Mucosa of descending colon (tissue), 3 donors: ENCODE measurements around the gene PHF2. TPM values are rescaled to one million over a fixed set of nuclear protein-coding genes. Genes with fewer than 3 reads are reported as not detected.
A peak's percentile ranks its signal among the peaks of the same experiment; 100 is the strongest.

Experiments
- ATAC-seq: fragments of 200-7000 bp; cut with Tn5 transposase; one replicate; pipeline ENCODE4 v1.9.1; 2020; ENCODE audit warnings: mild to moderate bottlenecking, moderate library complexity
- DNase-seq, 3 donors: peaks; one replicate each; pipeline ENCODE4 v3.0.0-alpha.2; 2020
- H3K36me3 ChIP-seq: fragments of 200-600 bp; one replicate; pipeline ENCODE4 v1.8.0; 2021; ENCODE audit warnings: low read depth, mild to moderate bottlenecking
- H3K4me1 ChIP-seq: fragments of 200-600 bp; one replicate; pipeline ENCODE4 v1.8.0; 2021; ENCODE audit warnings: low read depth, mild to moderate bottlenecking
- H3K4me3 ChIP-seq: fragments of 200-600 bp; one replicate; pipeline ENCODE4 v1.8.0; 2021; ENCODE audit warnings: mild to moderate bottlenecking
- H3K9me3 ChIP-seq: fragments of 200-600 bp; one replicate; pipeline ENCODE4 v1.8.0; 2021; ENCODE audit warnings: mild to moderate bottlenecking
- CTCF ChIP-seq: fragments of 200-600 bp; IDR thresholded peaks from one replicate; pipeline ENCODE4 v1.8.0; 2022; ENCODE audit warnings: antibody characterized with exemption, mild to moderate bottlenecking
- intact Hi-C, 2 donors: fragments of 100-400 bp; cut with DNase I in 1 of 2; cut with micrococcal nuclease in 1 of 2; formaldehyde crosslinking; loops; one replicate each; pipeline versions ENCODE4 v1.11.0 to v1.11.1; 2022; cut with DNase I, micrococcal nuclease
- total RNA-seq, 3 donors: library from RNA; stranded (reverse); fragmentation: NEBNext Ultra II Directional in 2 of 3; extraction: Animal tissue kit (Norgen Biotek cat#: 25700) in 2 of 3; gene quantifications; one replicate each; pipeline versions ENCODE4 v1.2.1 to v1.2.4, GENCODE V29; 2021 to 2023
- donor health status: DM: no; HTN: no; CAD: no; lungs with moderate emphysema.
- donor health status: DM: no; HTN: no; CAD: no.
- donor health status: DM: no; HTN: yes; CAD: no.

PHF2 gene
- total RNA-seq, 3 donors from 2014 or later = 19.1 to 42.9 (median 21.7) TPM

GRCh38 chr9:93659044-93659836, 82.9 kb downstream of the PHF2 start:
- ATAC-seq (no peak), DNase-seq (peak in 2 of 3 donors; percentile 10 to 41)
- Histone ChIP-seq H3K36me3 (no peaks in the 10 kb centered on the region), H3K9me3 (no peaks in the 10 kb centered on the region), H3K4me1 (no peaks in the 10 kb centered on the region), H3K4me3 (no peak overlapping the region)
- intact Hi-C loops = no loop called here
- no peak for TF ChIP-seq CTCF

- H3K36me3 ChIP-seq = no peaks in the 10 kb centered on the region
- no peaks in the 10 kb centered on the region for H3K9me3 ChIP-seq
- intact Hi-C loops = no loop called here
- ATAC-seq (no peak), DNase-seq (peak in 2 of 3 donors; percentile 8 to 21)
- no peaks in the 10 kb centered on the region for H3K4me1 ChIP-seq
- TF ChIP-seq CTCF = no peak
- H3K4me3 ChIP-seq = no peak overlapping the region
Observed at GRCh38 chr9:93659837-93660177, 83.4 kb downstream of the PHF2 start.

- TF ChIP-seq CTCF = no peak
- intact Hi-C loops = no loop called here
- DNase-seq (peak in 2 of 3 donors; percentile 10 to 22), ATAC-seq (no peak)
- no peaks in the 10 kb centered on the region for H3K4me1 ChIP-seq
- H3K9me3 ChIP-seq = no peaks in the 10 kb centered on the region
- H3K4me3 ChIP-seq = no peak overlapping the region
- no peaks in the 10 kb centered on the region for H3K36me3 ChIP-seq
Observed at GRCh38 chr9:93660352-93661046, 84.1 kb downstream of the PHF2 start.

GRCh38 chr9:93661591-93661990, 85.2 kb downstream of the PHF2 start:
- no peak for DNase-seq
- no peaks in the 10 kb centered on the region for H3K9me3 ChIP-seq
- H3K36me3 ChIP-seq = no peaks in the 10 kb centered on the region
- ATAC-seq = no peak
- no peak overlapping the region for H3K4me3 ChIP-seq
- intact Hi-C loops = no loop called here
- no peak for TF ChIP-seq CTCF
- H3K4me1 ChIP-seq = no peaks in the 10 kb centered on the region

GRCh38 chr9:93662016-93662638, 85.7 kb downstream of the PHF2 start:
- Histone ChIP-seq H3K36me3 (no peaks in the 10 kb centered on the region), H3K9me3 (no peaks in the 10 kb centered on the region), H3K4me1 (no peaks in the 10 kb centered on the region), H3K4me3 (no peak overlapping the region)
- no peak for DNase-seq
- TF ChIP-seq CTCF = no peak
- no peak for ATAC-seq
- intact Hi-C loops = no loop called here
